ENCODE results near the gene MBP.

The MBP gene

DNA sequence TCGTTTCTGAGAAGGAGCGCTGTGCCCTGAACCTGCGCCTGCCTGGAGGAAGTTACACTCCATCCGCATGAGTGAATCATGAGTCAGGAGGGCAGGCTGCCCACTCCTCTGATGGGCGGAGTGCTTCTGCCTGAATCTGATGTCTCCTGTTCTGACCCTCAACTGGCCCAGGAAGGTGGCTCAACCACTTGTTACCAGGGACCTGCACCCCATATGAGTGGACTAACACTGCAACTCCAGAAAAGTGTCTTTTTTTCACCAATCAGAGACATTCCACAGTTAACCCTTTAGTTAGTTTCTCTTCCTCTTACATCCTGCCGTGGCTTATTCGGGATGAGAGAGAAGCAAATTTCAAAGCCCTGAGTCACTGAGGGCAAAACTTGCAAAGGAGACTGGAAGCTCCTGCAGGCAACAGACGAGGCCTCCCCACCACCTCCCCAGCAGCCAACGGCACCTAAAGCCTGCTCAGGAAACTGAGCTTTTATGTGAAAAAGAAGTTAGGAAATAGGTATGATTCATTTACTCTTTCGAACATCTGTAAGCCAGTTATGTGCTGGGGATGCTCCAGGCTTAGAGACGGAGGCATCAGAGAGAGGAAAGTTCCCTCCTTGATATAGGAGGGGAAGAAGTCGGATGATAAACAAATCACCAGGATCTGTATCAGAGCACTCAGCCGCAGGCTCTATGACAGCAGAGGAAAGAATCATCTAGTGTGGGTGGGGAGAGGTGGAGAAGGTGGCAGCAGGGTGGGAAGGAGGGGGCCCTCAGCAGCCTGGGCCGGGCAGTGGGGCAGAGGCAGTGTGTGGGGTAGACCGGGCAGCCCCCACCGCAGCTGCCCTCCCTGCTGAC lies 30.9 kb downstream of the MBP start:
- peak in 1 of 2 donors; percentile 31 for DNase-seq (ENCODE audit: low read depth in 1 of 2, low spot score in 1 of 2)

GRCh38 chr18:77100751-77101355 lies 31.7 kb downstream of the MBP start:
- DNase-seq (ENCODE audit: low read depth in 1 of 2, low spot score in 1 of 2) = no peak

- no peak for DNase-seq (ENCODE audit: low read depth in 1 of 2, low spot score in 1 of 2)
Measured at GRCh38 chr18:77099485-77100370, 32.9 kb downstream of the MBP start.

DNA sequence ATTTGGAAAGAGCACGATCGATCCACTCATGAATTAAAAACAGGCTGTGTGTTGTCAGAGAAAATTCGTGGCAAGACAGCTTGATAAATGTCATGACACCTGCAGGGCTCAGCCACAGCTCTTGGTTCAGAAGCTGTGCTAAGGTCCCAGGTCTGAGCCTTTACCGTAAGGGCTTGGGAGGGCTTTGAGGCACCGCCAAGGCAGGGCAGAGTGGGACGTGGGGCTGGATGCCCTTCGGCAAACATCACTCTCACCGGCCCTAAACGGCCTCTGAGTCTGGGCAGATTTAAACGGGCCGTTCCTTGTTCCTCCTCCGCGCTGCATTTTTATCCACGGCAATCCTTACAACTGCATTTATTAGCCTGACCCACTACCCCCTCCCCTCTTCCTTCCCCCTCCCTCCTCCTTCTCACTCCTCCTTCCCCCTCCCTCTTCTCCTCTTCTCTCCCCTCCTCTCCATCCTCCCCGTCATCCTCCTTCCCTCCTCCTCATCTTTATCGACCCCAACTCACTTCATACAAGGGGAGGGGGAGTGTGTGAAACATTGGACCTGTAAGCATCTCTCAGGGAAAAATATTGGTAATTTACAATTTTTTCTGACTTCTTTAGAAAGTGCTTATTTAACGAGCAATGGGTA lies 33.9 kb downstream of the MBP start:
- DNase-seq (ENCODE audit: low read depth in 1 of 2, low spot score in 1 of 2) = no peak

DNA sequence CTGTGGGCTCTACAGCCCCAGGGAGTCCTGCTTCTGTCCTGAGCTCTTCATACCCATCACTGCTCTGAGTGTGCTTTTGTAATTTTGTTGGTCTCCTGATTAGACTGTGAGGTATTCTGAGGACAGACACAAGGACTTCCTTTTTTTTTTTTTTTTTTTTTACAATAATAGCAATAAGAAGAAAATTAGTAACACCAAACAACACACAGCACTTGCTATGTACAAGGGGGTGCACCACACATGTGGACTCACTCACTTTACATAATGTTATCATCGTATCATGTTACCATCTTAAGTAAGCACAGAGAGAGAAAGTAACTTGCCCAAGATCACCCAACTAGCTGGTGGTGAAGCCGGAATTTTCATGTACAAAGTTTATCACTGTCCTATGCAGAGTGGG lies 34.6 kb downstream of the MBP start:
- DNase-seq (ENCODE audit: low read depth in 1 of 2, low spot score in 1 of 2) = no peak

DNA sequence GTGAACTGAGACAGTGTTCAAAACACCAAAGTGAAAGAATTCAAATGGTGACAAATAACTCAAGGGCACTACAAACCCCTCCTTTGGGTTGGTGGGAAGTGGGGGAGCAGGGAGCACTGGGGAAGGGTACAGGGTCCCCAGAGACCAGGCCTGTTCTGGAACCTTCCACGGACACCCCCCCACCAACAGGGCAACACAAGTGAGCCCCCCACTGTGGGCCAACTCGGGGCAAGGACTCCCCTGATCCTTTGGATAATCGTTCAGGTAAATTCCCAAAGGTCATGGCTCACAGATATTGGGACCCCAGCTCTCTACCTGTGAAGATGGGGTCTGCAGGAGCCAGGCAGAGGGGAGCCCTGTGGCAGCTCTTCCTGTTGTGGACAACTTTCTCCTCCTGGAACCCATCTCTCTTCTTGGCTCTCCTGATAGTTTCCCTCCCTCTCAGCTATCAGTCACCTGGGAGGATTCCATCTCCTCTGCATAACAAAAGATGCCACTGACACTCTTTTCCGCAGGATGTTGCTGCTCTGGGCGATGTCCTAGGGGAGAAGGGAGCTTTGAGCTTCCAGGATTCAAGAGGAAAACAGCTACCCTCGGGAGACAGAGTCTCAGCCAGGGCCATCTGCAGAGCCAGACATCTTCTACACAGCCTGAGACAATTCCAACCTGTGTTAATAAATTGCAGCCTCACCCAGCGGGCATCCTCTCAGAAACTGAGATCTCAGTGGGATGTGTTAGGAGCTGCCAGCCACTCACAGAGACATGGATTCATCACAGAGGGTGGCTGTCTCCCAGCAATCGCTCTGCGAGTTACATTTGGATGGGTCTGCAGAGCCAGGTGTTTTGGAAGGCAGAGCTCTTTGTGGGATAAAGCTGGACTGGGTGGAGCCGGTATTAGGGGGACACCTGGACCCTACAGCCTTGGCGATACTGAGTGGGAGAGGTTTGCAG lies 35.4 kb downstream of the MBP start:
- no peak for DNase-seq (ENCODE audit: low read depth in 1 of 2, low spot score in 1 of 2)

DNA sequence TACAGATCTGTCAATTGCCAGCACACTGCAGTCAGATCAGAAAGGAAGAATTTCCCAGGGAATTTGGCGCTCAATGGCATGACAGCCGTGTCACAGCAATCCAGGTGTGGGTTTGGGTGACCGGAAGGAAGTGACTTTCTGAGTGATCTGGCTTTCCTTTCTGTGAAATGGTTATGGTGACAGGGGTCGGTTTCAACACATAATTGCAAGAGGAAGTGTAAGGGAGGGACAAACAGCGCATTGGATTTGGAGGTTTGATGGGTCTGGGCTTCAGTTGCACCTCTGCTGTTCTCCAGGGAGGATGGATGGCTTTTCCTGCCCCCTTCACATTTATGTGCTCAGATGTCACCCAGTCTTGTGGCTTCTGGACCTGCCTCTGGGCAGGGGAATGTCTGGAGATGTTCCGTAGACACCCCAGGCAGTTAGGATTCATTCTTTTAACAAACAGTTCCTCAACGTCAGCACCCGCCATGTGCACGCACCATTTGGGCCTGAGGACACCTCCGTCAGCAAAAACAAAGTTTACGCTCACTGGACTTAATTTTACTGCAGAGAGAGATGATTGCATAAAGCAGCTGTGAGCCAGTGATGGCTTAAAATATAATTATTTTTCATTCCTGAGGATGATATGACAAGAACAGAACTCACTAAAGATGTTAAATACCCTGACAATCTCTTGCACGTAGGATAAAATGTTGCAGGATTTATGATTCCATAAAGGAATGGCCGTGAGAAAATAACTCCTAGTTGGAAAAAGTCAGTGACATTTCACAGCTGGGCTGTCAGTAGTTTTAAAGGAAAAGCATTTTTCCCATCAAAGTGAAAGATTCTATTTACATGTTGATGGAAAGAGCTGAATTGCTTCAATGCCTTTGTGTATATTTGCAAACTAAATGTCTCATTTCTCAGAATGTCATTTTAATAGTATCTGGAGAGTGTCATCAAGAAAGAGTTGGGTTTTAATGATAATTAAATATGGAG lies 36.9 kb downstream of the MBP start:
- no peak for DNase-seq (ENCODE audit: low read depth in 1 of 2, low spot score in 1 of 2)

GRCh38 chr18:77093586-77093985 lies 39.0 kb downstream of the MBP start:
- no peak for DNase-seq (ENCODE audit: low read depth in 1 of 2, low spot score in 1 of 2)

- DNase-seq (ENCODE audit: low read depth in 1 of 2, low spot score in 1 of 2) = no peak
Measured at GRCh38 chr18:77093067-77093430, 39.5 kb downstream of the MBP start.

GRCh38 chr18:77092104-77093066 lies 40.2 kb downstream of the MBP start:
- no peak for DNase-seq (ENCODE audit: low read depth in 1 of 2, low spot score in 1 of 2)

- DNase-seq (ENCODE audit: low read depth in 1 of 2, low spot score in 1 of 2) = no peak
Measured at GRCh38 chr18:77091366-77091765, 41.2 kb downstream of the MBP start.

DNA sequence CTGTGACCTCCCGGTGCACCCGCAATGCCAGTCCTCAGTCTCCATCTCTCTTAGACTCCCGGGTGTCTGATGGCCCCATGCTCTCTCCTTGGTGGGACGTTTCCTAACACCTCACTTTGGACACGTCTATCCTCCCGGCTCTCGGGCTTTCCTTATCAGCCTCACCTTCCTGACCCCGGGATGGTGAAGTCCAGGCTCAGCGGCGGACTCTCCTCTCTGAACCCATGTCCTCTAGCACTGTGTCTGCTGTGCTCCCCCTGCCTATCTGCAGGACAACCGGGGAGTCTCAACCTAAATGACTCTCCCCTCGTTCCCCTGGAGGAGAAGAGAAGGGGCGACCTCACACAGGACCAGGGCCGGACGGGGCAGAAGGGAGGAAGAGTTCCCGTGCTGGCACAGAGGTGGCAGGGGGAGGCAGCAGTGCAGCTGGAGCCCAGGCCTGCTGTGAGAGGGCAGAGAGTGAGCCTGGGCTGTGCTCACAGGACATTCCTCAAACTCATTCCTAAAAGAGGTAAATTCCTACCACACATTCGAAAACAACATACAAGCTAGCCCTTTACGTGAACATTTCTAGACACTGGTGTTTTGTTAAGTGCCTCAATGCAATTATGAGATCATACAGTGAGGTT lies 41.9 kb downstream of the MBP start:
- DNase-seq (ENCODE audit: low read depth in 1 of 2, low spot score in 1 of 2) = no peak

GRCh38 chr18:77089723-77090285 lies 42.8 kb downstream of the MBP start:
- no peak for DNase-seq (ENCODE audit: low read depth in 1 of 2, low spot score in 1 of 2)

- no peak for DNase-seq (ENCODE audit: low read depth in 1 of 2, low spot score in 1 of 2)
Measured at GRCh38 chr18:77088963-77089722, 43.4 kb downstream of the MBP start.

DNA sequence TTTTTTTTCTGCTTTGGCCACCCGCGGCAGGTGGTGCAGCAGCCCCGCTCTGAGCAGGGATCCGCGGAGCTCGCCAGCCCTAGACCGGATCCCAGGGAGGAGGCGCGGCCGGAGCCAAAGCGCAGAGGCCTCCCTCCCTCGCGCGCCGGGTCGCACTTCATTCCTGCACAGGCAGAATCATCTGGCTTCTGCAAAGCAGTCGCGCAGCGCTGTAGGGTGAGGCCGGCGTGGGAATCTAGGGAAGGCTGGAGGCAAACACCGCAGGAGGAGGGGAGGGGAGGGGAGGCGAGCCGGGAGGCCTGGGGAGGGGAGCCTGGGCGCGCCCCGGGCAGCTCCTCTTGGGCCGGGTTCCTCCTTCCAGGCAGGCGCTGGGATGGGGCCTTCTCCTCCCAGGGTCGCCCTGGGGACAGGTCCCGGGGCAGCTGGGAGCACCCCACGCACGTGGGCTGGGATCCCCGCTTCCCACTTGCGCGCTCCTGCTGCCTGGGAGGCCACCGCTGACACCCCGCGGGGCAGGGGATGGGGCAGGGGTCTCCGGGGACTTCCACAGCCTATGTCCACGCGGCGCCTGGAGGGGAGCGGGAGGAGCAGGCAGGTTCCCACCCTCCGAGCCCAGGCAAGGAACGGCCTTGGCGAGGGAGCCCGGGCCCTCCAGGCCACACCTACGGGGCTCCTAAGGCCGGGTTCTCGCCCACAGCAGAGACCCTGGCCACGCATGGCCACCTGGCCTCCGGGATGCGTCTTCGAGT lies 45.0 kb downstream of the MBP start:
- no peak for DNase-seq (ENCODE audit: low read depth in 1 of 2, low spot score in 1 of 2)

Data from activated T-helper 1 cell treated with anti-CD3 and anti-CD28 coated beads, Interleukin-2, amount 50 U/mL, for 16 hours (primary cell).